Dendritic cell treated with granulocyte-macrophage colony-stimulating factor and Interleukin-4, amounts not matched to agents 40 ng/mL and 50 ng/mL, for 4 days (primary cell): ENCODE measurements around the gene CCDC91.

Experiments used
- H3K27ac Mint-ChIP-seq: one replicate; pipeline ENCODE4 v1.8.0; 2022; ENCODE audit warnings: mild to moderate bottlenecking, mixed read lengths
- H3K27me3 Mint-ChIP-seq: one replicate; pipeline ENCODE4 v1.8.0; 2022; ENCODE audit warnings: mild to moderate bottlenecking, mixed read lengths
- H3K36me3 Mint-ChIP-seq: one replicate; pipeline ENCODE4 v1.8.0; 2022; ENCODE audit warnings: low read depth, mixed read lengths
- H3K4me1 Mint-ChIP-seq: one replicate; pipeline ENCODE4 v1.8.0; 2022; ENCODE audit warnings: low read depth, mixed read lengths
- H3K4me3 Mint-ChIP-seq: one replicate; pipeline ENCODE4 v1.8.0; 2022; ENCODE audit warnings: mild to moderate bottlenecking, moderate library complexity, mixed read lengths
- H3K9me3 Mint-ChIP-seq: one replicate; pipeline ENCODE4 v1.8.0; 2022; ENCODE audit warnings: mixed read lengths
- intact Hi-C: fragments of 100-400 bp; cut with micrococcal nuclease; formaldehyde crosslinking; loops from one replicate; pipeline ENCODE4 v1.15.0; 2022

The CCDC91 gene

DNA sequence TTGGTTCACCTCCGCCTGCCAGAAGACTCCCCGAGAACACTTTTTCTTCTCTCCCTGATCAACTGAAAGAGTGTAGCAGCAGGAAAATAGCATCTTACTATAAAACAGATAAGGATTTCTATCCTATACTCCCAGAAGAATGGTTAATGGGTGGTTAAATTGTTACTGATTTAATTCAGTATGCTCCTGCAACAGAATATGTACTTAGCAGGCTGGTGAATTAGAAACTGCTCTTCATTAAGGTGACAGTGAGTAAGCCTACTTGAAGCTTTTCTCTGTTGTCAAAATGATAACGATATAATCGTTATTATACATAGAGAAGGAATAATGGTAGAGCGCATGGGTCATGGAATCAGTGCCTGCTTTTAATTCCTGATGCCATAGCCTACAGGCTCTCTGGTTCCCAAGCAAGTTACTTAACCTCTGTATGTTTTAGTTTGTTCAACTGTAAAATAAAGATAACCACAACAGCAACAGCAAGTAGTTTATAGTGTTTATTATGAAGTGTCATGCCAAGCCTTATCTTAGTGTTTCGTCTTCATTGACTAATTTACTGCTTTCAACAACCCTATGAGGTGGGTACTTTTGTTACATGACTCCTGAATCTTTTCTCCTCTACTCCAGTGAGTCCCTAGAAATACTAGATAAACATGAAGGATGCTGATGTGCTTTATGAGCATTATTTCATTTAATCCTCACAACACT lies 392.6 kb downstream of the CCDC91 start:
- H3K27me3 Mint-ChIP-seq: no peaks in the 10 kb centered on the region
- H3K4me3 Mint-ChIP-seq: no peak overlapping the region
- no peaks in the 10 kb centered on the region for H3K36me3 Mint-ChIP-seq
- H3K27ac Mint-ChIP-seq: no peak overlapping the region
- intact Hi-C loops: no loop called here
- H3K9me3 Mint-ChIP-seq: no peaks in the 10 kb centered on the region
- peaks cover 17% of the 10 kb centered on the region for H3K4me1 Mint-ChIP-seq

DNA sequence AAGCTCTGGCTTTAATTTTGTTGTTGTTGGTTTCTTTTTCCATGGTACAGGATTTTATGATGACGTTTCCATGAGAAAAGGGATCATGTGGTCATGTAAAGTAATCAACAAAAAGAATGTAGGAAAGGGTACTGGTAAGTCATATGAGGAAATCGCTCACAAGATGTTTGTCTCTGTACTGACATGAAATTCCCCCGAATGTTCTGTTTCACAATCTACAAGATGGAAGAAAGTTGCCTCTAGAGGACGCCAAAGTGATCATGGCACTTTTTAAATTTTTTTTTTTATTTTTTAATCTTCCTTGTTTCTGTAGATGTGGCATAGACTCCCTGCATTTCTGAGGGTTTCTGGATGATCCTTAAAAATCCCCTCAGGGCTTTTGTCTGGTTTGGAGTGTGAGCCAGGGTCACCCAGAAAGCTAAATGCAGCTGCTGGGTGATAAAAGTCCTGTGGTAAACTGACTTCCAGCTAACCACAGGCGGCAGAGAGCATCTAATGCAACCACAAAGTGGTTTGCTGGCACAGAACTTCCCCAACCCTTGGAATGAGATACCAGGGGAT lies 393.5 kb downstream of the CCDC91 start:
- intact Hi-C loops: no loop called here
- Mint-ChIP-seq H3K9me3 (no peaks in the 10 kb centered on the region), H3K27me3 (no peaks in the 10 kb centered on the region), H3K27ac (no peak overlapping the region), H3K4me3 (no peak overlapping the region), H3K36me3 (no peaks in the 10 kb centered on the region), H3K4me1 (peaks cover 17% of the 10 kb centered on the region)

DNA sequence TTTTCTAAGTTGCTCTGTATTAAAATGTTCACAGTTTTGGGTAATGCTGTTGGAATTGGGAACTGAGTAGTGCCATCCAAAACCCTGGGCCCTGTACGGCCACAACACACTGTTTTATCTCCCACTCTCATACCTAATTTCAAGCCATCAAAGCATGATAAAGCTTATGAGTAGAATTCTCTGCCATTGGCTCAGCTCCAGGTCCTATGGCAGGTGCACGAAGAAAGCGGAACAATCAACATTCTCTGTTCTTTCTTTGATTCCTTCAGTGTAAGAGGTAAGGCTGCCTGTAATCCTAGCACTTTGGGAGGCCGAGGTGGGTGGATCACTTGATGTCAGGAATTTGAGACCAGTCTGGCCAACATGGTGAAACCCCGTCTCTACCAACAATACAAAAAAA lies 394.9 kb downstream of the CCDC91 start:
- intact Hi-C loops: no loop called here
- Mint-ChIP-seq H3K9me3 (no peaks in the 10 kb centered on the region), H3K27me3 (no peaks in the 10 kb centered on the region), H3K4me3 (no peak overlapping the region), H3K36me3 (no peaks in the 10 kb centered on the region), H3K27ac (no peak overlapping the region), H3K4me1 (peaks cover 17% of the 10 kb centered on the region)

DNA sequence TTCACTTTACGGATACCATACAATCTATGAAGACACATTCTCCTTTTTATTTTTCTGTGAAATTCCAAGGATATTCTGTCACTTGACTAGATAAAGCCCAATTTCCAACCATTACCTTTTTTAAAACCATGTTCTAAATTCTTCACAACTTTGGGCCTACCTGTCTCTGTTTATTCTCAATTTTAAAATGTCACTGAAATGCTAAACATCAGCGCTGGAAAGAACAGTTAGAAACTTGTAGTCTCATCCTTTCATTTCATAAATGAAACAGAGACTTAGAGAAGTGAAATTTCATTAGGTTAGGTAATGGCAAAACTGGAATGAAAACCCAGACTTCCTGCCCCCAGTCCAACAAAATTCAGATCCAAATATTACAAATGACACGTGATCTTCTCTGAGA lies 396.2 kb downstream of the CCDC91 start:
- H3K9me3 Mint-ChIP-seq: no peaks in the 10 kb centered on the region
- no peaks in the 10 kb centered on the region for H3K27me3 Mint-ChIP-seq
- no peak overlapping the region for H3K4me3 Mint-ChIP-seq
- peaks cover 17% of the 10 kb centered on the region for H3K4me1 Mint-ChIP-seq
- H3K27ac Mint-ChIP-seq: no peak overlapping the region
- intact Hi-C loops: no loop called here
- H3K36me3 Mint-ChIP-seq: no peaks in the 10 kb centered on the region

DNA sequence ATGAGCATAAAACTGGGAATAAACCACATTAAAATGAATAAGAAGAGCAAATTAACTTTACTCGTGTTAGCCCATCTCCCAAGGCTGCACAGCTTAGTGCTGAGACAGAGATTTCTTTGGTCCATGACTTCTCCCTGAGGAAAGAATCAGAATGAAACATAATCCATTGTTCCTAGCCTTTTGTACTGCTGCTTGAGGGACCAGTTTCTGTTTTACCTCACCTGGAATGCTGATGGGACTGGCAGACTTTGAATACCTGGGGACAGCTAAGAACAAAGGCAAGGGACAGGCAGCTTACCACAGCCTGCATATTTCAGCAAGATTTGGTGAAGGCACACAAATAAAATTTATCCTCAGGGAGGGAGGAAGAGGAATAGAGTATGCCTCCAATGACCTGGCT lies 401.6 kb downstream of the CCDC91 start:
- Mint-ChIP-seq H3K27me3 (no peaks in the 10 kb centered on the region), H3K36me3 (no peaks in the 10 kb centered on the region), H3K4me3 (no peak overlapping the region), H3K9me3 (peaks cover 18% of the 10 kb centered on the region), H3K4me1 (peaks cover under 1% of the 10 kb centered on the region), H3K27ac (no peak overlapping the region)
- intact Hi-C loops: no loop called here
